Measurements from ENCODE around the gene RWDD3. TPM values are rescaled to one million over a fixed set of nuclear protein-coding genes. Genes with fewer than 3 reads are reported as not detected.

RWDD3 gene
- total and polyA plus RNA-seq, 2 of the 13 experiments (the other 11 are each of a cell fraction or from before 2014, with no cell fraction given), result 18.3 to 21.2 TPM

- peak in 1 of 2 experiments; percentile 57; a peak in 1 of 4 replicates for TF ChIP-seq REST (IDR thresholded peaks at IDR 0.05; ENCODE audit: borderline replicate concordance in 1 of 2, low read depth in 1 of 2, low read length in 2 of 2)
- 0 out of 2 replicates have a peak, but pooled peaks have one; percentile 9 for TF ChIP-seq SKIL (CRISPR knock-in tag; IDR thresholded peaks at IDR 0.05; ENCODE audit: borderline replicate concordance)
- TF ChIP-seq ZBTB38 (CRISPR knock-in tag; IDR thresholded peaks at IDR 0.05), result peak; percentile 77
- no peak for TF ChIP-seq SNAPC2 (CRISPR knock-in tag; IDR thresholded peaks at IDR 0.05)
- no peak for TF ChIP-seq ZNF101 (CRISPR knock-in tag; IDR thresholded peaks at IDR 0.05; ENCODE audit: borderline replicate concordance, low read depth)
- no peak for TF ChIP-seq ZNF17 (CRISPR knock-in tag; IDR thresholded peaks at IDR 0.05)
- no peak for TF ChIP-seq MED13 (CRISPR knock-in tag; IDR thresholded peaks at IDR 0.05)
- peak; percentile 86 for TF ChIP-seq CTCF (CRISPR knock-in tag; IDR thresholded peaks at IDR 0.05)
- TF ChIP-seq PTBP1 (IDR thresholded peaks at IDR 0.05; ENCODE audit: low read depth, low read length, poor library complexity, severe bottlenecking), result peak; percentile 20
- TF ChIP-seq ARNTL (CRISPR knock-in tag; IDR thresholded peaks at IDR 0.05), result peak; percentile 21; the same call in 1 of the 2 replicates
- TF ChIP-seq ZNF275 (CRISPR knock-in tag; IDR thresholded peaks at IDR 0.05; ENCODE audit: borderline replicate concordance), result no peak
- TF ChIP-seq ZFX (CRISPR knock-in tag; IDR thresholded peaks at IDR 0.05; ENCODE audit: low read depth), result peak; percentile 99
- no peak for TF ChIP-seq CSRNP2 (CRISPR knock-in tag; conservative IDR thresholded peaks at IDR 0.05; ENCODE audit: low read depth)
- TF ChIP-seq IRF9 (CRISPR knock-in tag; IDR thresholded peaks at IDR 0.05; ENCODE audit: borderline replicate concordance), result peak; percentile 67; the same call in 1 of the 2 replicates
Observed at GRCh38 chr1:95233737-95234500, at the start of gene RWDD3 (continued).

All from HepG2 (cell line).